Transverse colon (tissue), 4 donors: Measurements from ENCODE around the gene DEFB108B.
"Not testable (repeated sequence)": the region's sequence is repeated elsewhere in the genome, so short reads cannot be mapped to it uniquely, and the experiment has no call there.

Source experiments
- EP300 ChIP-seq: sonication (generic); formaldehyde crosslinking; IDR thresholded peaks from one replicate; pipeline ENCODE4 v1.6.1; 2017; ENCODE audit warnings: antibody characterized with exemption, low read depth
- POLR2A ChIP-seq: fragments of 450-650 bp; IDR thresholded peaks from one replicate; pipeline ENCODE4 v1.6.1; 2016; ENCODE audit warnings: antibody characterized with exemption, mild to moderate bottlenecking, moderate library complexity
- POLR2AphosphoS5 ChIP-seq, 3 donors: sonication (generic); formaldehyde crosslinking; IDR thresholded peaks; one replicate each; pipeline ENCODE4 v1.6.1; 2016; ENCODE audit warnings: antibody characterized with exemption in 3 of 3
- TF ChIP-seq, protein P1 (sequence below), 5 experiments: fragments of 200-600 bp in 3 of 5; fragments of 450-650 bp in 2 of 5; sonication (generic) in 3 of 5; IDR thresholded peaks; 1 replicate in 2 of 5; 2 replicates in 3 of 5; pipeline ENCODE4 v1.5.1; 2016 to 2017; ENCODE audit warnings: antibody characterized with exemption in 5 of 5, inconsistent platforms in 3 of 5, mild to moderate bottlenecking in 2 of 5, moderate library complexity in 1 of 5

GRCh38 chr11:71855880-71856279, 22.9 kb downstream of the DEFB108B start:
- not testable (repeated sequence) for TF ChIP-seq POLR2A; EP300; POLR2AphosphoS5 (IDR thresholded peaks at IDR 0.05)
- TF ChIP-seq, protein P1, sequence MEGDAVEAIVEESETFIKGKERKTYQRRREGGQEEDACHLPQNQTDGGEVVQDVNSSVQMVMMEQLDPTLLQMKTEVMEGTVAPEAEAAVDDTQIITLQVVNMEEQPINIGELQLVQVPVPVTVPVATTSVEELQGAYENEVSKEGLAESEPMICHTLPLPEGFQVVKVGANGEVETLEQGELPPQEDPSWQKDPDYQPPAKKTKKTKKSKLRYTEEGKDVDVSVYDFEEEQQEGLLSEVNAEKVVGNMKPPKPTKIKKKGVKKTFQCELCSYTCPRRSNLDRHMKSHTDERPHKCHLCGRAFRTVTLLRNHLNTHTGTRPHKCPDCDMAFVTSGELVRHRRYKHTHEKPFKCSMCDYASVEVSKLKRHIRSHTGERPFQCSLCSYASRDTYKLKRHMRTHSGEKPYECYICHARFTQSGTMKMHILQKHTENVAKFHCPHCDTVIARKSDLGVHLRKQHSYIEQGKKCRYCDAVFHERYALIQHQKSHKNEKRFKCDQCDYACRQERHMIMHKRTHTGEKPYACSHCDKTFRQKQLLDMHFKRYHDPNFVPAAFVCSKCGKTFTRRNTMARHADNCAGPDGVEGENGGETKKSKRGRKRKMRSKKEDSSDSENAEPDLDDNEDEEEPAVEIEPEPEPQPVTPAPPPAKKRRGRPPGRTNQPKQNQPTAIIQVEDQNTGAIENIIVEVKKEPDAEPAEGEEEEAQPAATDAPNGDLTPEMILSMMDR (IDR thresholded peaks at IDR 0.05) = not testable (repeated sequence)
